DOHH2 (cell line): ENCODE results near the gene ANKZF1.

Source experiments
- H3F3A ChIP-seq: fragments of 200-600 bp; sonication (generic), shearing (Covaris generic); 2 replicates; pipeline ENCODE4 v1.6.0; 2016; ENCODE audit warnings: antibody characterized with exemption, mild to moderate bottlenecking; ENCODE audit not compliant: control insufficient read depth, insufficient read depth
- H3K27ac ChIP-seq: fragments of 200-600 bp; sonication (generic); 2 replicates; pipeline ENCODE4 v1.5.1; 2014; ENCODE audit warnings: low read depth, mild to moderate bottlenecking, low read length, moderate library complexity
- H3K27me3 ChIP-seq: fragments of 200-600 bp; sonication (generic); 2 replicates; pipeline ENCODE4 v1.6.1; 2014; ENCODE audit warnings: mild to moderate bottlenecking, low read length, mixed read lengths; ENCODE audit not compliant: control insufficient read depth
- H3K36me3 ChIP-seq: fragments of 200-600 bp; sonication (generic); 2 replicates; pipeline ENCODE4 v1.6.1; 2014; ENCODE audit warnings: mild to moderate bottlenecking, low read length, moderate library complexity, mixed read lengths; ENCODE audit not compliant: control insufficient read depth
- H3K4me1 ChIP-seq: fragments of 200-600 bp; sonication (generic); 2 replicates; pipeline ENCODE4 v1.6.1; 2014; ENCODE audit warnings: mild to moderate bottlenecking, low read length, mixed read lengths; ENCODE audit not compliant: control insufficient read depth
- H3K4me2 ChIP-seq: fragments of 200-600 bp; sonication (generic); 2 replicates; pipeline ENCODE4 v1.6.0; 2014; ENCODE audit warnings: mild to moderate bottlenecking, low read length, moderate library complexity
- H3K4me3 ChIP-seq: fragments of 200-600 bp; sonication (generic); 2 replicates; pipeline ENCODE4 v1.5.1; 2014; ENCODE audit warnings: mild to moderate bottlenecking, low read length, mixed read lengths
- H3K79me2 ChIP-seq: fragments of 200-600 bp; sonication (generic); 2 replicates; pipeline ENCODE4 v1.6.1; 2014; ENCODE audit warnings: mild to moderate bottlenecking, low read length, mixed read lengths; ENCODE audit not compliant: control insufficient read depth
- H3K9me2 ChIP-seq: fragments of 200-600 bp; sonication (generic); replicated peaks from 2 replicates; pipeline ENCODE4 v1.6.1; 2014; ENCODE audit warnings: mild to moderate bottlenecking, low read length, mixed read lengths; ENCODE audit not compliant: control insufficient read depth
- H3K9me3 ChIP-seq: fragments of 200-600 bp; sonication (generic); 2 replicates; pipeline ENCODE4 v1.6.1; 2014; ENCODE audit warnings: antibody characterized with exemption, low read length, mixed read lengths; ENCODE audit not compliant: control insufficient read depth, insufficient read depth
- H4K20me1 ChIP-seq: fragments of 200-600 bp; sonication (generic); 2 replicates; pipeline ENCODE4 v1.6.0; 2014; ENCODE audit warnings: low read depth, mild to moderate bottlenecking, antibody characterized with exemption, low read length, moderate library complexity; ENCODE audit not compliant: control insufficient read depth, insufficient read depth
- EZH2phosphoT487 ChIP-seq: fragments of 200-600 bp; sonication (generic); IDR thresholded peaks from 2 replicates; pipeline ENCODE4 v1.6.1; 2017; ENCODE audit warnings: borderline replicate concordance, mild to moderate bottlenecking, antibody characterized with exemption, low read length, moderate library complexity, mixed read lengths
- TF ChIP-seq, protein P1 (sequence below): fragments of 200-600 bp; sonication (generic); IDR thresholded peaks from one replicate; pipeline ENCODE4 v1.5.1; 2014; ENCODE audit warnings: antibody characterized with exemption, mild to moderate bottlenecking, low read depth, low read length; ENCODE audit not compliant: poor library complexity, severe bottlenecking

The ANKZF1 gene

DNA sequence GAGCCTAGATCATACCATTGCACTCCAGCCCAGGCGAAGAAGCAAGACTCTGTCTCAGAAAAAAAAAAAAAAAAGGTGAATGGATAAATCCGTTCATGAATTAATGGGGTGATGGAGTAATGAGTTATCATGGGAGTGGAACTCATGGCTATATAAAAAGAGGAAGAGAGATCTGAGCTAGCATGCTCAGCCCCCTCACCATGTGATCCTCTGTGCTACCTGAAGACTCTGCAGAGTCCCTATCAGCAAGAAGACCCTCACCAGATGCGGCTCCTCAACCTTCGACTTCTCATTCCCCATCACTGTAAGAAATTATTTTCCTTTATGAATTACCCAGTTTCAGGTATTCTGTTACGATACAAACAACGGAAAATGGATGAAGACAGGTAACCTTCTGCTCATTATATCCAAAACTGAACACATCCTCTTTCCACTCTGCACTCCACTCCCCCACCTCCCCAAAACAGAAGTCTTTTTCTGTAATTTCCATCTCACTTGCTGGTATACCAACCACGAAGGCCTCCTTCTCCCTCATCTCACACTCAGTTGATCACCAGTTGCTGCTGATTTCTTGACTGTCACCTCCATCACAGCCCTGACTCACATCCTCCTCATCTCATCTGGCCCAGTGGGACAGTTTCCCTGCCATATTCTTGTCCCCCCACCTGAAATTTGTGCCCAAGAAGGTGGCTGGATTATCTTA lies 42.7 kb upstream of the ANKZF1 start:
- Histone ChIP-seq H4K20me1 (no peaks in the 10 kb centered on the region), H3F3A (0 out of 2 replicates have a peak, but pooled peaks cover 4% of the 10 kb centered on the region), H3K4me1 (no peaks in the 10 kb centered on the region), H3K9me3 (no peaks in the 10 kb centered on the region), H3K36me3 (peaks cover 34% of the 10 kb centered on the region), H3K9me2 (no peaks in the 10 kb centered on the region), H3K4me2 (no peak overlapping the region), H3K27me3 (no peaks in the 10 kb centered on the region), H3K79me2 (no peaks in the 10 kb centered on the region), H3K4me3 (no peak overlapping the region), H3K27ac (no peak overlapping the region)
- TF ChIP-seq EZH2phosphoT487 = no peak
- TF ChIP-seq, protein P1, sequence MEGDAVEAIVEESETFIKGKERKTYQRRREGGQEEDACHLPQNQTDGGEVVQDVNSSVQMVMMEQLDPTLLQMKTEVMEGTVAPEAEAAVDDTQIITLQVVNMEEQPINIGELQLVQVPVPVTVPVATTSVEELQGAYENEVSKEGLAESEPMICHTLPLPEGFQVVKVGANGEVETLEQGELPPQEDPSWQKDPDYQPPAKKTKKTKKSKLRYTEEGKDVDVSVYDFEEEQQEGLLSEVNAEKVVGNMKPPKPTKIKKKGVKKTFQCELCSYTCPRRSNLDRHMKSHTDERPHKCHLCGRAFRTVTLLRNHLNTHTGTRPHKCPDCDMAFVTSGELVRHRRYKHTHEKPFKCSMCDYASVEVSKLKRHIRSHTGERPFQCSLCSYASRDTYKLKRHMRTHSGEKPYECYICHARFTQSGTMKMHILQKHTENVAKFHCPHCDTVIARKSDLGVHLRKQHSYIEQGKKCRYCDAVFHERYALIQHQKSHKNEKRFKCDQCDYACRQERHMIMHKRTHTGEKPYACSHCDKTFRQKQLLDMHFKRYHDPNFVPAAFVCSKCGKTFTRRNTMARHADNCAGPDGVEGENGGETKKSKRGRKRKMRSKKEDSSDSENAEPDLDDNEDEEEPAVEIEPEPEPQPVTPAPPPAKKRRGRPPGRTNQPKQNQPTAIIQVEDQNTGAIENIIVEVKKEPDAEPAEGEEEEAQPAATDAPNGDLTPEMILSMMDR = no peak

DNA sequence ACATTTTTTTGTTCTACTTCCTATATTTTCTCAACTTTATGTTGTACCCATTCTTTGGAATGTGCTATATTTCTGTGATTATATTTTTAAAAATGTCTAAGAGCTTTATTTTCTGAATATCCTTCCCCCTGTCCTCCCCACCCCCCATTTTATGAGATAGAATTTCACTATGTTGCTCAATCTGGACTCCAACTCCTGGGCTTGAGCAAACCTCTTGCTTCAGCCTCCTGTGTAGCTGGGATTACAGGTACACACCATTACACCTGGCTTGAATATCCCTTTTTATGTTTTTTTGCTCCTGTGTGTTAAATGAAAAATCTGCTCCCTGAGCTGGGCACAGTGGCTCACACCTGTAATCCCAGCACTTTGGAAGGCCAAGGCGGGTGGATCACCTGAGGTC lies 32.2 kb upstream of the ANKZF1 start:
- no peaks in the 10 kb centered on the region for H4K20me1 ChIP-seq
- no peaks in the 10 kb centered on the region for H3K9me3 ChIP-seq
- H3K27me3 ChIP-seq = peaks cover 8% of the 10 kb centered on the region; the same call in 1 of the 2 replicates
- H3K9me2 ChIP-seq = no peaks in the 10 kb centered on the region
- peaks cover 6% of the 10 kb centered on the region; the same call in 1 of the 2 replicates for H3K4me1 ChIP-seq
- TF ChIP-seq, protein P1 = no peak
- no peak for TF ChIP-seq EZH2phosphoT487
- H3K36me3 ChIP-seq = no peaks in the 10 kb centered on the region
- H3K27ac ChIP-seq = no peak overlapping the region
- H3K4me3 ChIP-seq = no peak overlapping the region
- no peaks in the 10 kb centered on the region for H3K79me2 ChIP-seq
- H3K4me2 ChIP-seq = no peak overlapping the region
- H3F3A ChIP-seq = no peaks in the 10 kb centered on the region; the same call in 1 of the 2 replicates

GRCh38 chr2:219198974-219199373 lies 30.6 kb upstream of the ANKZF1 start:
- Histone ChIP-seq H3K27me3 (peaks cover 8% of the 10 kb centered on the region; the same call in 1 of the 2 replicates), H3K4me1 (peaks cover 6% of the 10 kb centered on the region; the same call in 1 of the 2 replicates), H3K4me3 (no peak overlapping the region), H4K20me1 (no peaks in the 10 kb centered on the region), H3K36me3 (no peaks in the 10 kb centered on the region), H3K27ac (no peak overlapping the region), H3K4me2 (no peak overlapping the region), H3K9me2 (no peaks in the 10 kb centered on the region), H3K79me2 (no peaks in the 10 kb centered on the region), H3K9me3 (no peaks in the 10 kb centered on the region), H3F3A (no peaks in the 10 kb centered on the region; the same call in 1 of the 2 replicates)
- no peak for TF ChIP-seq EZH2phosphoT487
- TF ChIP-seq, protein P1 = no peak
